HEK293 (cell line): ENCODE data around the gene TRAPPC3L.

Experiments used
- CTCF ChIP-seq: fragments of 450-650 bp; formaldehyde crosslinking; IDR thresholded peaks from 2 replicates; pipeline ENCODE4 v1.5.1; 2016; ENCODE audit warnings: missing biosample characterization, missing genetic modification characterization
- REST ChIP-seq: fragments of 450-650 bp; formaldehyde crosslinking; IDR thresholded peaks from 2 replicates; pipeline ENCODE4 v1.5.1; 2016; ENCODE audit warnings: missing biosample characterization, missing genetic modification characterization
- SCRT2 ChIP-seq: fragments of 450-650 bp; formaldehyde crosslinking; IDR thresholded peaks from 2 replicates; pipeline ENCODE4 v1.5.1; 2016; ENCODE audit warnings: missing biosample characterization, missing genetic modification characterization
- TCF7L2 ChIP-seq: IDR thresholded peaks from 2 replicates; pipeline ENCODE4 v1.6.1; 2011; ENCODE audit warnings: low read depth, mild to moderate bottlenecking, inconsistent platforms, low read length, moderate library complexity, borderline replicate concordance
- ZNF248 ChIP-seq: fragments of 450-650 bp; formaldehyde crosslinking; IDR thresholded peaks from 2 replicates; pipeline ENCODE4 v1.5.1; 2017; ENCODE audit warnings: missing biosample characterization, missing genetic modification characterization
- ZNF302 ChIP-seq: fragments of 450-650 bp; formaldehyde crosslinking; IDR thresholded peaks from 2 replicates; pipeline ENCODE4 v1.5.1; 2016; ENCODE audit warnings: missing biosample characterization, missing genetic modification characterization, low read depth
- ZNF324 ChIP-seq: fragments of 450-650 bp; formaldehyde crosslinking; IDR thresholded peaks from 2 replicates; pipeline ENCODE4 v1.5.1; 2016; ENCODE audit warnings: missing biosample characterization, missing genetic modification characterization
- ZNF423 ChIP-seq: fragments of 450-650 bp; formaldehyde crosslinking; IDR thresholded peaks from 2 replicates; pipeline ENCODE4 v1.5.1; 2016; ENCODE audit warnings: missing biosample characterization, missing genetic modification characterization
- ZNF580 ChIP-seq: fragments of 450-650 bp; formaldehyde crosslinking; IDR thresholded peaks from 2 replicates; pipeline ENCODE4 v1.5.1; 2016; ENCODE audit warnings: missing biosample characterization, missing genetic modification characterization
- ZNF664 ChIP-seq: fragments of 450-650 bp; formaldehyde crosslinking; IDR thresholded peaks from 2 replicates; pipeline ENCODE4 v1.5.1; 2016; ENCODE audit warnings: missing biosample characterization, missing genetic modification characterization

- TF ChIP-seq CTCF (no peak), REST (tag by site-specific recombination) (no peak), ZNF580 (no peak), ZNF302 (no peak), SCRT2 (tag by site-specific recombination) (no peak), ZNF423 (tag by site-specific recombination) (no peak), TCF7L2 (no peak), ZNF248 (tag by site-specific recombination) (no peak), ZNF324 (tag by site-specific recombination) (no peak), ZNF664 (tag by site-specific recombination) (no peak)
Observed at GRCh38 chr6:116514111-116514510, 31.4 kb downstream of the TRAPPC3L start.
